HG02610 (cell line): ENCODE data around the gene EXT2.
A peak's percentile ranks its signal among the peaks of the same experiment; 100 is the strongest.

ENCODE experiments used
- ATAC-seq: cut with Tn5 transposase; IDR thresholded peaks from one replicate; pipeline ENCODE4 v1.9.1; 2021; ENCODE audit warnings: mild to moderate bottlenecking, moderate library complexity; ENCODE audit not compliant: unreplicated experiment

EXT2 gene

GRCh38 chr11:44095506-44096359, at the start of gene EXT2:
EXT2 (plus strand) TSS chr11:44095678; CDS start chr11:44107713, 12,035 bp downstream.
- peak; percentile 93 for ATAC-seq

DNA sequence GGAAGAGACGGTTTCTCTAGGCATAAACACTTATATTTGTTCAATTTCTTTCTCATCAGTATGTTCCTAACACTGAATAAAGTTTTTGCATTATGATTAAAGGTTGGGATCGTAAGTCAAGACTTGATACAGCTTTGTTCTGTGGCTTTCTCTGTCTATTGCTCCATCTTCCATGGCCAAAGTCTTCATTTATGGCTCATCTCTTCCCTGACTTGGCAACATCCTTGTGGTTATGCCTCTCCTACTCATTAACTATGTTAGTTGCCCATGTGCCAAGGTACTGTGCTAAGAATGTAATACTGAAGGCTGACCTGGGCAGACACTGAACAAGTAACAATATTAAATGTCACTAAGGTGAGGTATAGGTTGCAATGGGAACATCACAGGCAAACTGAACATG, 49.3 kb upstream of the EXT2 start:
- no peak for ATAC-seq

GRCh38 chr11:44047298-44047697, 48.2 kb upstream of the EXT2 start:
- ATAC-seq: no peak

- ATAC-seq: no peak
These were observed 47.5 kb upstream of the EXT2 start, which contains the start of gene ACCSL for GRCh38 chr11:44047931-44048431. ACCSL (plus strand) TSS chr11:44047981; CDS start chr11:44048037, 56 bp downstream.

GRCh38 chr11:44049832-44050231, 45.6 kb upstream of the EXT2 start:
- ATAC-seq: no peak

DNA sequence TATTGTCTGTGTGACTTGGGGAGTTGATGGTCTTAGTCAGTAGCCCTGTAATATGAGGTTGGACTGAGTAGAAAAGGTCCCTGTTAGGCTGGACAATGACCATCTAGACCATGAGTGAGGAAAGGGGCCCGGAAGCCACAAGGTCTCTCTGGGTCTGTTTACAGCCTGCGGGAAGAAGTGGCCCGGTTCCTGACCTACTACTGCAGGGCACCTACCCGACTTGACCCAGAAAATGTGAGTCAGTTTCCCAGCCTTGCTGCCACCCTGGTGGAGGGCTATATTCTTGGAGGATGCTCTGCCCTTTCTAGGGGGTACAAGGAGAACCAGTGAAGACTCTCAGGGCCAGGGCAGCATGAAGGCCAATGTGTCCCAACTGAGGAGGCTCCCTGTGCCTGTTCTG, 44.3 kb upstream of the EXT2 start:
- ATAC-seq: no peak

DNA sequence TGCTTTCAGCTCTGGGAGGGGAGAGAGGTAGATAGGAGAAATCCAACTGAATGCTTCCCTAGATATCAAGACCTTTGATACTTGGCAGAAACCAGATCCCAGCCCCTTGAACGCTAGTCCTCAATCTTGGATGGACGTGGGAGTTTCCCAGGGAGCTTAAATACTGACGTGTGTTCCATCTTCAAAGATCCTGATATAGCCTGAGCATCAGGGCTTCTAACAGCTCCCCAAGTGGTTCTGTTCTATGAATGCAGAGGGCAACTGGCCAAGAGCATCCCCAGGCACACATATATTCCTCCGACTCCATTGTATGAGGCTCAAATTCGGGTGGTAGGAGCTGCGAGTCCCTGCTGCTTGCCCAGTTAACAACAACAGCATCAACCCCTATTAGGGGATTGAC, 38.1 kb upstream of the EXT2 start:
- no peak for ATAC-seq

DNA sequence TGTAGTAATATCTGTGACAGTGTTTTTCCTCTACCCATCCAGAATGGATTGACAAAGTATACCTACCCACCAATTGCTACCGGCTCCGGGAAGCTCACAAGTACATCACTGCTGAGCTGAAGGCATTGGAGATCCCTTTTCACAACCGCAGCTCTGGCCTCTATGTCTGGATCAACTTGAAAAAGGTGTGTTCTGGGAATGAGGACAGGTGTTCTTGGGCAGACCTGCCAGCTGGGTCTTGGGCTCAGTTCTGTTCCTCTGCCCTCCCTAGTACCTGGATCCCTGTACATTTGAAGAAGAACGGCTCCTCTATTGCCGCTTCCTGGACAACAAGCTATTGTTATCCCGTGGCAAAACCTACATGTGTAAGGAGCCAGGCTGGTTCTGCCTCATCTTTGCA, 37.2 kb upstream of the EXT2 start:
- ATAC-seq: no peak

DNA sequence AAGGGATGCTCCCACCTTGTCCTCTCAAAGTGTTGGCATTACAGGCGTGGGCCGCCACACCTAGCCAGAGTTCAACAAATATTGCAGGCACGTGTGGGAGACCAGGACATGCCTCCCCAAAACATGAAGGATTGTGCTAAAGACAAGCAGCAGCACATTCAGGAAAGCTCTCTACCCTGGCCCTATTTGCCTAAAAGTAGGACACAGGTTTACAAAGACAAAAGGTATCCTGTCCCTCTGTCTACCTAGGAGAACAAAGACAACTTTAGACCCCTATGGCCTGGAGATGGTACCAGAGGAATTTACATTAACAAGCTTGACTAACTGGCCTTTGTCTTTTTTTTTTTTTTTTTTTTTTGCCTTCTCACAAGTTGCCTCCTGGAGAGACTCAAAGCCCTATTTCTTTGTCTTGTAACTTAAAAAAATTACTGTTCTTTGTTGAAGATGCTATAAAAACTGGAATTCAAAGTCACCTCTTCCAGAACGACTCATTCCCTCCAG, 30.3 kb upstream of the EXT2 start:
- no peak for ATAC-seq

DNA sequence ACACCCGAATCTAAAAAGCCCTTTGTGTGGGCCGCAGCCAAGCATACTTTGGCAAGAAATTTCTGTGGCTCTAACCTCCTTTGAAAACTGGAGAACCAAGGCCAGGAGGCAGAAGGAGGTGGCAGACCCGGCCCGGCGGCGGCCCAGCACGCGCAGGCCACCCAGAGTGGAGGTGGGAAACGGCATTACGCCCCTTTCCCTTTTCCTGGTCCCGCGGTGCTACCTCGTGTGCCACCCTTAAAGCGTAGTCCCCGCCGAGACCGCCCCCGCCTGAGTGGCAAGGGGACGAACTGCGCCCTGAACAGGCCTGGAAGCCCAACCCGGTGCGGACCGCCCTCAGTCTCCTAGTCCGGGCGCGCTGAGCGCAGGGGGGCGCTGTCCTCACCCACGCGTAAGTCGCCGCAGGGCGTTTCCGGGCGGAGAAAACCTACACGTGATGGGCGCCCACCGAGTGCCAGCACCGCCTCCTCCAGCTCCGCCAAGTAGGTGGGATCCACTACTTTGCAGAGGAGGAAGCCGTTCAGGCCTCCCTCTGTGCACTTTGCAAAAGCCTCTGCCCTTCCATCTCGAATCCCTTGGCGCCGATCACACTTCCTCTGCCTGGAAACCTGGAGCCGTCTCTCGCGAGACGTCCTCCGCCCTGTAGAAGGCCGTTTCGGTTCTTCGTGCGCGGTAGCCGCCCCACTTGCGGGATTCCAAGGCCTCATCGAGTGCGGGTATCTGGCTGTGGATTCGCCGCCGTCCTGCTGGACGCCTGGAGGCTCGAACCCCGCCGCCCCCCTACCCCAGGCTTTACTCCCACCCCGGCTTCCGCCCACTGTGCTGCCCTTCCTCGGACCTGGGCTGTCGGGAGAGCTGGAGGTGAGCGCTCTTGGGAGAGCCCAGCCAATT, 29.4 kb upstream of the EXT2 start, which contains the start of gene ACCS:
Gene ACCS, plus strand, starts transcription at position 430 of the 891 bp plus-strand sequence. CDS start 1,358 bp downstream, outside the sequence.
- ATAC-seq: peak; percentile 95

DNA sequence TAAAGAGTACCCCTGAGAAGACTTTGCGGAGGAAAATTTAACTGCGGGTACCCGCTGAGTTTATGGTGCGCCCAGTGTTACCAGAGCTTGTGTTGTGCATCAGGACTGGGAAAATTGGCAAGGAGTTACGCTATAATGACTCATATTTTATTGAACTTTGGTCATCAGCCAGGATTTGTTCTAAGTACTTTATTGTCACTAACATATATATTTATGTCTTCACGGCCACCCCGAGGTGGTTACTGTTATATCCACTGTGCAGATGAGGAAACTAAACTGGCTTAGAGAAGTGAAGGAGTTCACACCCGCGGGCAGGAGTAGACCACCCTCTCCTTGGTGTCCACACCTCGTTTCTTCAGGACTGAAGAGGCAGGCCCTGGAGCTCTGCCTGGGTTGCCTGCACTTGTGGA, 28.7 kb upstream of the EXT2 start:
- ATAC-seq: no peak

DNA sequence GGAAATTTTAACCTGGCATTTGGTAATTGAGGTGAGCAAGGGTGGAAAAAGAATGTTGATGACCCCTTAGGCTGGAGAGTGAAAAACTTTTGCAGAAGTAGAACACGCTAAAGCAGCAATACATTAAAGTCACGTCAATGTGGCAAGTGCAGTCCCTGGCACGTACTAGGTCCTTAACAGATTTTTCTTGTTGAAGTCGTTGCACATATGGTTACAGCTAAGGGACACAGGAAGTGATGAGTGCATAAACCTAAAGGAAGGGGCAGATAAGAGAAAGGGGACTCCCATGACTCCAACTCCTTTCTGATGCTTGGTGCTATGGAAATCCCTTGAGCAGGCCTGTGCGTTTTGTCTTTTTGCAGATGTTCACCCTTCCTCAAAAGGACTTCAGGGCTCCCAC, 28.2 kb upstream of the EXT2 start:
- ATAC-seq: no peak

- no peak for ATAC-seq
These were observed 27.3 kb upstream of the EXT2 start for GRCh38 chr11:44068180-44068579.

- ATAC-seq: no peak
These were observed 24.3 kb upstream of the EXT2 start for GRCh38 chr11:44071157-44071556.

DNA sequence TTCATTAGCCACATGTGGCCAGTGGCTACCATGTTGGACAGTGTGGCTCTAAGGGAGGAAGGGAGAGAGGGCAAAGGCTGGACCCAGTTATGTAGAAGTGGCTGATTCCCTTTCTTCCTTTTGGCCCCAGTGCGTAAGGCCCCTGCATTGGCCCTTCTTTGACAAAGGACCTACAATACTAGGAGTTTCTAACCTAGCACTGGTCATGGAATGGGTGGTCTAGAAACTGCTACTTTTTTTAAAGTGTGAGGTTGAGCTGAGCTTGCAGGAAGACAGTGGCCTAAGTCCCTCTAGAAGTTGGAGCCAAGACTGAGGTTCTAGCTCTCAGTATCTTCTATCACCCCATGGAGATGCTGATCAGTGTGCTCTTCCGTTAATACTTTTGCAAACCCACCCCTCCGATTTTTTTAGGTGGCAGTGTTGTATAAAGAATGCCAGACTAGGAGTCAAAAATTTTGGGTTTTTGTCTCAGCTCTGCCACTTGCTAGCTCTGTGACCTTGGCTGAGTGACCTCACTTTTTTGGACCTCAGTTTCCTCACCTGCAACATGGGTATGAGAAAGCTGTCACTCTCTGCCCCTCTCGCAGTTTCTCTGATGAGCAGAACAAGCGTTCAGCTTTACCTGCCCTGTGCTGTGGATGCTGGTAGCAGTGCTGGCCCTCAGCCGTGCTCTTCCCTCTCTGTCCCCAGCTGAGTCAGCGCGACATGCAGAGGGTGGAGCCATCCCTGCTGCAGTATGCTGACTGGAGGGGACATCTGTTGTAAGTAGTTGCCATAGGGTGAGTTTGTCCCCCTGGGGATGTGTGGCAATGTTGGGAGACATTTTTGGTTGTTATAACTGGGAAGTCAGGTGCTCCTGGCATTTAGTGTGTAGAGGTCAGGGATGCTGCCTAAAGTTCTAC, 22.5 kb upstream of the EXT2 start:
- no peak for ATAC-seq

- no peak for ATAC-seq
These were observed 16.7 kb upstream of the EXT2 start for GRCh38 chr11:44078794-44079193.

GRCh38 chr11:44079376-44079775, 16.1 kb upstream of the EXT2 start:
- no peak for ATAC-seq

- no peak for ATAC-seq
These were observed 14.5 kb upstream of the EXT2 start for GRCh38 chr11:44080951-44081350.

GRCh38 chr11:44082645-44083044, 12.8 kb upstream of the EXT2 start:
- no peak for ATAC-seq

- ATAC-seq: no peak
These were observed 12.0 kb upstream of the EXT2 start for GRCh38 chr11:44083433-44083832.
